GM23338 (cell line): ENCODE measurements around the gene COQ6. TPM values are rescaled to one million over a fixed set of nuclear protein-coding genes. Genes with fewer than 3 reads are reported as not detected.

Source experiments
- ATAC-seq: fragments of 200-7000 bp; cut with Tn5 transposase; 3 replicates; pipeline ENCODE4 v1.9.1; 2020
- DNase-seq: peaks from one replicate; pipeline ENCODE4 v3.0.0-alpha.2; 2015; ENCODE audit warnings: low spot score
- H2AFZ ChIP-seq: fragments of 200-600 bp; sonication (generic); 2 replicates; pipeline ENCODE4 v1.8.0; 2016; ENCODE audit warnings: antibody characterized with exemption, mild to moderate bottlenecking, moderate library complexity
- H3F3A ChIP-seq: fragments of 200-600 bp; sonication (generic); replicated peaks from 2 replicates; pipeline ENCODE4 v1.8.0; 2017; ENCODE audit warnings: antibody characterized with exemption, mixed run types, low read depth
- H3K27ac ChIP-seq: fragments of 200-600 bp; sonication (generic); 2 replicates; pipeline ENCODE4 v1.6.1; 2016; ENCODE audit warnings: low read depth
- H3K27me3 ChIP-seq: fragments of 200-600 bp; sonication (generic); 2 replicates; pipeline ENCODE4 v1.8.0; 2016; ENCODE audit warnings: mild to moderate bottlenecking, mixed run types, moderate library complexity; ENCODE audit not compliant: insufficient read depth
- H3K36me3 ChIP-seq: fragments of 200-600 bp; sonication (generic); 2 replicates; pipeline ENCODE4 v1.8.0; 2016; ENCODE audit warnings: mild to moderate bottlenecking; ENCODE audit not compliant: insufficient read depth
- H3K4me1 ChIP-seq: fragments of 200-600 bp; sonication (generic); 2 replicates; pipeline ENCODE4 v1.8.0; 2016; ENCODE audit warnings: mild to moderate bottlenecking, moderate library complexity; ENCODE audit not compliant: insufficient read depth
- H3K4me2 ChIP-seq: fragments of 200-600 bp; sonication (generic); 2 replicates; pipeline ENCODE4 v1.7.1; 2017; ENCODE audit warnings: mixed run types
- H3K4me3 ChIP-seq: fragments of 200-600 bp; sonication (generic); 2 replicates; pipeline ENCODE4 v1.6.1; 2016; ENCODE audit warnings: mixed run types
- H3K79me2 ChIP-seq: fragments of 200-600 bp; sonication (generic); replicated peaks from 2 replicates; pipeline ENCODE4 v1.8.0; 2017; ENCODE audit warnings: mild to moderate bottlenecking; ENCODE audit not compliant: insufficient read depth
- H3K9me2 ChIP-seq: fragments of 200-600 bp; sonication (generic); 2 replicates; pipeline ENCODE4 v1.8.0; 2017; ENCODE audit not compliant: insufficient read depth
- H4K20me1 ChIP-seq: fragments of 200-600 bp; sonication (generic); replicated peaks from 2 replicates; pipeline ENCODE4 v1.8.0; 2017; ENCODE audit warnings: mild to moderate bottlenecking; ENCODE audit not compliant: insufficient read depth
- H3K27ac Mint-ChIP-seq: 2 replicates; pipeline ENCODE4 v1.8.0; 2020; ENCODE audit warnings: inconsistent platforms, mild to moderate bottlenecking, moderate library complexity, mixed read lengths
- H3K27me3 Mint-ChIP-seq: 3 replicates; pipeline ENCODE4 v1.8.0; 2022; ENCODE audit warnings: low read depth, mild to moderate bottlenecking, moderate library complexity, mixed read lengths, inconsistent platforms; ENCODE audit not compliant: insufficient read depth, poor library complexity
- H3K36me3 Mint-ChIP-seq: 3 replicates; pipeline ENCODE4 v1.8.0; 2021; ENCODE audit warnings: low read depth, mild to moderate bottlenecking, inconsistent platforms, moderate library complexity, mixed read lengths
- H3K4me1 Mint-ChIP-seq: 3 replicates; pipeline ENCODE4 v1.8.0; 2020; ENCODE audit warnings: mild to moderate bottlenecking, inconsistent platforms, mixed read lengths
- H3K4me3 Mint-ChIP-seq: 3 replicates; pipeline ENCODE4 v1.8.0; 2021; ENCODE audit warnings: moderate library complexity, mild to moderate bottlenecking, inconsistent platforms, mixed read lengths
- H3K9me3 Mint-ChIP-seq: 3 replicates; pipeline ENCODE4 v1.8.0; 2020; ENCODE audit warnings: moderate library complexity, mild to moderate bottlenecking, inconsistent platforms, mixed read lengths
- CREB1 ChIP-seq: fragments of 250-450 bp; sonication (Bioruptor Pico); IDR thresholded peaks from 2 replicates; pipeline ENCODE4 v1.5.0; 2020; ENCODE audit warnings: low read depth, mild to moderate bottlenecking, moderate library complexity
- EZH2 ChIP-seq: fragments of 200-600 bp; sonication (generic); IDR thresholded peaks from one replicate; pipeline ENCODE4 v1.8.0; 2017; ENCODE audit warnings: antibody characterized with exemption, mild to moderate bottlenecking, low read depth; ENCODE audit not compliant: unreplicated experiment
- EZH2phosphoT487 ChIP-seq: fragments of 200-600 bp; sonication (generic); IDR thresholded peaks from one replicate; pipeline ENCODE4 v1.8.1; 2018; ENCODE audit warnings: antibody characterized with exemption; ENCODE audit not compliant: unreplicated experiment
- NANOG ChIP-seq: IDR thresholded peaks from 2 replicates; pipeline ENCODE4 v1.6.1; 2016; ENCODE audit warnings: antibody characterized with exemption, borderline replicate concordance
- POLR2AphosphoS5 ChIP-seq: IDR thresholded peaks from 2 replicates; pipeline ENCODE4 v1.6.1; 2016; ENCODE audit warnings: antibody characterized with exemption, low read depth
- STAT1 ChIP-seq: IDR thresholded peaks from one replicate; pipeline ENCODE4 v1.6.1; 2016; ENCODE audit warnings: antibody characterized with exemption; ENCODE audit not compliant: unreplicated experiment
- ZNF114 ChIP-seq: fragments of 250-450 bp; sonication (Bioruptor Pico); IDR thresholded peaks from 2 replicates; pipeline ENCODE4 v1.5.0; 2020; ENCODE audit warnings: mild to moderate bottlenecking, moderate library complexity
- ZNF331 ChIP-seq: fragments of 250-450 bp; sonication (Bioruptor Pico); IDR thresholded peaks from 2 replicates; pipeline ENCODE4 v1.5.0; 2020; ENCODE audit warnings: low read depth, mild to moderate bottlenecking, moderate library complexity
- polyA plus RNA-seq: library from polyadenylated mRNA; unstranded; fragments of >200 nt; fragmentation: Nextera tagmentation; extraction: Ambion mirVana; gene quantifications from 2 replicates; pipeline ENCODE4 v1.2.1, GENCODE V29; 2016
- total RNA-seq: library from RNA; depleted of rRNA; stranded (reverse); fragments of >200 nt; shearing (Covaris generic); gene quantifications from 2 replicates; pipeline ENCODE4 v1.2.3, GENCODE V29; 2014
- TF ChIP-seq, protein P1 (sequence below): IDR thresholded peaks from one replicate; pipeline ENCODE4 v1.6.1; 2018; ENCODE audit warnings: antibody characterized with exemption; ENCODE audit not compliant: unreplicated experiment
- TF ChIP-seq, protein P2 (sequence below), 2 experiments: fragments of 200-600 bp in 1 of 2; sonication (generic) in 1 of 2; conservative IDR thresholded peaks; 2 replicates each; pipeline versions ENCODE4 v1.5.1 to v1.6.1; 2016 to 2017; ENCODE audit warnings: antibody characterized with exemption in 2 of 2, low read depth in 2 of 2, mild to moderate bottlenecking in 2 of 2, moderate library complexity in 1 of 2
- TF ChIP-seq, protein P3 (sequence below): IDR thresholded peaks from 2 replicates; pipeline ENCODE4 v1.6.1; 2016; ENCODE audit warnings: antibody characterized with exemption

Gene COQ6
- total and polyA plus RNA-seq, 2 experiments from 2014 or later = 6.8 to 13.8 TPM

DNA sequence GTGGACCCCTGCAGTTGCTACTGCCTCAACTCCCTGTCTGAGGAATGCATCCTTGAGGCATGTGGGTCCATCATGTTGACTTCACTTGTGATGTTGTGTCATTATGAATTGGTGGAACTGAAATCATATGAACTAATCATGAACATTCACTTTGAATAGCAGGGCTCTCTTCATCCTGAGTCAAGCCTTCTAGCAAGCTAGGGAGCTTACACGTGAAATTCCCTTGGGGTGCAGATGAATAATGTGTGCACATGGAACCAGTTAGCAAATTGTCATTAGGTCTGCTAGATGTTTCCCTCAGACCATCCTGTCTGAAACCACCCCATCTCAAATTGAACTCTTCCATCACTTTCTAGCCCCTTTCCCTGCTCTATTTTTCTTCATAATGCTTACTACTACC, 3.6 kb downstream of the COQ6 start:
- no peak overlapping the region for H3K27ac Mint-ChIP-seq
- Histone ChIP-seq H3F3A (no peaks in the 10 kb centered on the region), H3K4me2 (no peak overlapping the region), H3K36me3 (no peaks in the 10 kb centered on the region), H3K79me2 (no peaks in the 10 kb centered on the region), H3K9me2 (no peaks in the 10 kb centered on the region), H3K4me1 (no peaks in the 10 kb centered on the region), H3K27ac (no peak overlapping the region), H3K4me3 (no peak overlapping the region), H4K20me1 (0 out of 2 replicates have a peak, but pooled peaks cover 3% of the 10 kb centered on the region), H3K27me3 (no peaks in the 10 kb centered on the region), H2AFZ (no peak overlapping the region)
- peaks cover 21% of the 10 kb centered on the region for H3K36me3 Mint-ChIP-seq
- DNase-seq (no peak), ATAC-seq (no peak)
- TF ChIP-seq STAT1 = no peak
- TF ChIP-seq, protein P1, sequence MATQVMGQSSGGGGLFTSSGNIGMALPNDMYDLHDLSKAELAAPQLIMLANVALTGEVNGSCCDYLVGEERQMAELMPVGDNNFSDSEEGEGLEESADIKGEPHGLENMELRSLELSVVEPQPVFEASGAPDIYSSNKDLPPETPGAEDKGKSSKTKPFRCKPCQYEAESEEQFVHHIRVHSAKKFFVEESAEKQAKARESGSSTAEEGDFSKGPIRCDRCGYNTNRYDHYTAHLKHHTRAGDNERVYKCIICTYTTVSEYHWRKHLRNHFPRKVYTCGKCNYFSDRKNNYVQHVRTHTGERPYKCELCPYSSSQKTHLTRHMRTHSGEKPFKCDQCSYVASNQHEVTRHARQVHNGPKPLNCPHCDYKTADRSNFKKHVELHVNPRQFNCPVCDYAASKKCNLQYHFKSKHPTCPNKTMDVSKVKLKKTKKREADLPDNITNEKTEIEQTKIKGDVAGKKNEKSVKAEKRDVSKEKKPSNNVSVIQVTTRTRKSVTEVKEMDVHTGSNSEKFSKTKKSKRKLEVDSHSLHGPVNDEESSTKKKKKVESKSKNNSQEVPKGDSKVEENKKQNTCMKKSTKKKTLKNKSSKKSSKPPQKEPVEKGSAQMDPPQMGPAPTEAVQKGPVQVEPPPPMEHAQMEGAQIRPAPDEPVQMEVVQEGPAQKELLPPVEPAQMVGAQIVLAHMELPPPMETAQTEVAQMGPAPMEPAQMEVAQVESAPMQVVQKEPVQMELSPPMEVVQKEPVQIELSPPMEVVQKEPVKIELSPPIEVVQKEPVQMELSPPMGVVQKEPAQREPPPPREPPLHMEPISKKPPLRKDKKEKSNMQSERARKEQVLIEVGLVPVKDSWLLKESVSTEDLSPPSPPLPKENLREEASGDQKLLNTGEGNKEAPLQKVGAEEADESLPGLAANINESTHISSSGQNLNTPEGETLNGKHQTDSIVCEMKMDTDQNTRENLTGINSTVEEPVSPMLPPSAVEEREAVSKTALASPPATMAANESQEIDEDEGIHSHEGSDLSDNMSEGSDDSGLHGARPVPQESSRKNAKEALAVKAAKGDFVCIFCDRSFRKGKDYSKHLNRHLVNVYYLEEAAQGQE = no peak
- TF ChIP-seq POLR2AphosphoS5 = no peak
- TF ChIP-seq ZNF331 (CRISPR knock-in tag) = no peak
- no peak for TF ChIP-seq EZH2
- TF ChIP-seq, protein P2, sequence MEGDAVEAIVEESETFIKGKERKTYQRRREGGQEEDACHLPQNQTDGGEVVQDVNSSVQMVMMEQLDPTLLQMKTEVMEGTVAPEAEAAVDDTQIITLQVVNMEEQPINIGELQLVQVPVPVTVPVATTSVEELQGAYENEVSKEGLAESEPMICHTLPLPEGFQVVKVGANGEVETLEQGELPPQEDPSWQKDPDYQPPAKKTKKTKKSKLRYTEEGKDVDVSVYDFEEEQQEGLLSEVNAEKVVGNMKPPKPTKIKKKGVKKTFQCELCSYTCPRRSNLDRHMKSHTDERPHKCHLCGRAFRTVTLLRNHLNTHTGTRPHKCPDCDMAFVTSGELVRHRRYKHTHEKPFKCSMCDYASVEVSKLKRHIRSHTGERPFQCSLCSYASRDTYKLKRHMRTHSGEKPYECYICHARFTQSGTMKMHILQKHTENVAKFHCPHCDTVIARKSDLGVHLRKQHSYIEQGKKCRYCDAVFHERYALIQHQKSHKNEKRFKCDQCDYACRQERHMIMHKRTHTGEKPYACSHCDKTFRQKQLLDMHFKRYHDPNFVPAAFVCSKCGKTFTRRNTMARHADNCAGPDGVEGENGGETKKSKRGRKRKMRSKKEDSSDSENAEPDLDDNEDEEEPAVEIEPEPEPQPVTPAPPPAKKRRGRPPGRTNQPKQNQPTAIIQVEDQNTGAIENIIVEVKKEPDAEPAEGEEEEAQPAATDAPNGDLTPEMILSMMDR (conservative IDR thresholded peaks at IDR 0.05; ENCODE audit: low read depth in 2 of 2) = no peak
- no peak for TF ChIP-seq EZH2phosphoT487
- H3K9me3 Mint-ChIP-seq = no peaks in the 10 kb centered on the region
- H3K4me3 Mint-ChIP-seq = no peak overlapping the region
- H3K4me1 Mint-ChIP-seq = no peaks in the 10 kb centered on the region
- H3K27me3 Mint-ChIP-seq = peaks cover 4% of the 10 kb centered on the region

DNA sequence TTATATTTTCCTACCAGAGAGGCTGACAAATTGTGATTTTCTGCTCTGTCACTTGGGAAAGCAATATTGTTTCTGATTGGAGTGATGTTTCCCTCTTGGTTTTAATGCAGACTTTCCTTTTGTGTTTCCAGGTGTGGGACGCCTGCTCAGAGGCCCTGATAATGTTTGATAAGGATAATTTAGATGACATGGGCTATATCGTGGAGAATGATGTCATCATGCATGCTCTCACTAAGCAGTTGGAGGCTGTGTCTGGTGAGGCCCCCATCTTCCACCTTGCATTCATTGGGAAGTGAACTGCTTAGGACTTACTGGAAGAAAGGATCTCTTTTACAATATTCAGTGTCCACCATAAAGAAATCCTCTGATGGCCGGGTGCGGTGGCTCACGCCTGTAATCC, 5.6 kb downstream of the COQ6 start:
- Histone ChIP-seq H3K27me3 (no peaks in the 10 kb centered on the region), H3K79me2 (no peaks in the 10 kb centered on the region), H3K27ac (no peak overlapping the region), H3K9me2 (no peaks in the 10 kb centered on the region), H2AFZ (no peak overlapping the region), H3K4me2 (no peak overlapping the region), H3K4me3 (no peak overlapping the region), H3F3A (no peaks in the 10 kb centered on the region), H3K4me1 (no peaks in the 10 kb centered on the region), H3K36me3 (no peaks in the 10 kb centered on the region), H4K20me1 (no peaks in the 10 kb centered on the region; the same call in 1 of the 2 replicates)
- DNase-seq (no peak), ATAC-seq (no peak)
- no peak overlapping the region for H3K4me3 Mint-ChIP-seq
- H3K27me3 Mint-ChIP-seq = no peaks in the 10 kb centered on the region
- H3K36me3 Mint-ChIP-seq = peaks cover 25% of the 10 kb centered on the region
- no peak overlapping the region for H3K27ac Mint-ChIP-seq
- no peaks in the 10 kb centered on the region for H3K9me3 Mint-ChIP-seq
- no peaks in the 10 kb centered on the region for H3K4me1 Mint-ChIP-seq
- TF ChIP-seq CREB1 (CRISPR knock-in tag) (no peak), NANOG (no peak), EZH2 (no peak), STAT1 (no peak), EZH2phosphoT487 (no peak), ZNF114 (CRISPR knock-in tag) (no peak), POLR2AphosphoS5 (no peak)
- TF ChIP-seq, protein P2 (conservative IDR thresholded peaks at IDR 0.05; ENCODE audit: low read depth in 2 of 2) = no peak
- TF ChIP-seq, protein P3, sequence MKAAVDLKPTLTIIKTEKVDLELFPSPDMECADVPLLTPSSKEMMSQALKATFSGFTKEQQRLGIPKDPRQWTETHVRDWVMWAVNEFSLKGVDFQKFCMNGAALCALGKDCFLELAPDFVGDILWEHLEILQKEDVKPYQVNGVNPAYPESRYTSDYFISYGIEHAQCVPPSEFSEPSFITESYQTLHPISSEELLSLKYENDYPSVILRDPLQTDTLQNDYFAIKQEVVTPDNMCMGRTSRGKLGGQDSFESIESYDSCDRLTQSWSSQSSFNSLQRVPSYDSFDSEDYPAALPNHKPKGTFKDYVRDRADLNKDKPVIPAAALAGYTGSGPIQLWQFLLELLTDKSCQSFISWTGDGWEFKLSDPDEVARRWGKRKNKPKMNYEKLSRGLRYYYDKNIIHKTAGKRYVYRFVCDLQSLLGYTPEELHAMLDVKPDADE = no peak
- TF ChIP-seq, protein P1 = no peak
